IMR-90 (cell line): ENCODE measurements around the gene PHLPP2. TPM values are rescaled to one million over a fixed set of nuclear protein-coding genes. Genes with fewer than 3 reads are reported as not detected.

ENCODE experiments used
- ATAC-seq: fragments of 200-7000 bp; cut with Tn5 transposase; 2 replicates; pipeline ENCODE4 v1.9.1; 2020; ENCODE audit warnings: low read depth, mild to moderate bottlenecking, moderate library complexity
- BruUV-seq: library from RNA; stranded (reverse); fragments of 400-500 nt; replicated peaks from 2 replicates; lab custom pipeline; 2021; lab: Mats Ljungman, UMichigan
- CTCF ChIA-PET: fragments of 300-600 bp; formaldehyde crosslinking; extraction: SDS; loops from one replicate; lab custom pipeline; 2021; ENCODE audit warnings: antibody characterized with exemption; lab: Yijun Ruan, JAX
- POLR2A ChIA-PET: fragments of 300-600 bp; sonication (Branson Sonifier 250); formaldehyde crosslinking; loops from one replicate; lab custom pipeline; 2022; ENCODE audit warnings: antibody characterized with exemption; ENCODE audit not compliant: unreplicated experiment; lab: Charles Lee
- DNase-seq: peaks from one replicate; pipeline ENCODE4 v3.0.0; 2013
- H2AFZ ChIP-seq: replicated peaks from 2 replicates; pipeline ENCODE3; 2013; ENCODE audit warnings: low read length, mild to moderate bottlenecking; ENCODE audit not compliant: poor library complexity
- H2AK5ac ChIP-seq: 2 replicates; pipeline ENCODE4 v1.6.1; 2013; ENCODE audit warnings: low read depth, low read length, inconsistent platforms
- H2AK9ac ChIP-seq: replicated peaks from 2 replicates; pipeline ENCODE3; 2013; ENCODE audit warnings: mild to moderate bottlenecking, low read depth, low read length, moderate library complexity; ENCODE audit not compliant: poor library complexity
- H2BK120ac ChIP-seq: 2 replicates; pipeline ENCODE4 v1.6.1; 2013; ENCODE audit warnings: low read depth, low read length, inconsistent platforms
- H2BK15ac ChIP-seq: 3 replicates; pipeline ENCODE4 v1.6.1; 2013; ENCODE audit warnings: low read depth, low read length, inconsistent platforms
- H2BK20ac ChIP-seq: 2 replicates; pipeline ENCODE4 v1.6.1; 2013; ENCODE audit warnings: low read depth, mild to moderate bottlenecking, inconsistent platforms, low read length, moderate library complexity
- H2BK5ac ChIP-seq: 2 replicates; pipeline ENCODE4 v1.6.1; 2013; ENCODE audit warnings: mild to moderate bottlenecking, low read depth, low read length, inconsistent platforms; ENCODE audit not compliant: poor library complexity, severe bottlenecking
- H3K14ac ChIP-seq: replicated peaks from 2 replicates; pipeline ENCODE4 v1.6.1; 2013; ENCODE audit warnings: low read depth, low read length, inconsistent platforms
- H3K18ac ChIP-seq: 2 replicates; pipeline ENCODE4 v1.6.1; 2013; ENCODE audit warnings: low read depth, low read length, control low read depth
- H3K23ac ChIP-seq: 2 replicates; pipeline ENCODE4 v1.6.1; 2013; ENCODE audit warnings: low read depth, low read length, inconsistent platforms
- H3K27ac ChIP-seq: 2 replicates; pipeline ENCODE4 v1.5.1; 2013; ENCODE audit warnings: mild to moderate bottlenecking, control low read depth, low read length; ENCODE audit not compliant: insufficient read depth
- H3K27me3 ChIP-seq: 2 replicates; pipeline ENCODE4 v1.6.1; 2013; ENCODE audit warnings: low read length; ENCODE audit not compliant: control insufficient read depth, insufficient read depth
- H3K36me3 ChIP-seq: 2 replicates; pipeline ENCODE4 v1.6.1; 2013; ENCODE audit warnings: low read length, mixed read lengths; ENCODE audit not compliant: control insufficient read depth, insufficient read depth
- H3K4ac ChIP-seq: 2 replicates; pipeline ENCODE4 v1.6.1; 2013; ENCODE audit warnings: low read depth, low read length, inconsistent platforms
- H3K4me1 ChIP-seq: 2 replicates; pipeline ENCODE4 v1.6.1; 2013; ENCODE audit warnings: low read length, mixed read lengths; ENCODE audit not compliant: control insufficient read depth, insufficient read depth
- H3K4me2 ChIP-seq: 2 replicates; pipeline ENCODE4 v1.6.1; 2013; ENCODE audit warnings: low read depth, mild to moderate bottlenecking, control low read depth, low read length, moderate library complexity
- H3K4me3 ChIP-seq: 2 replicates; pipeline ENCODE4 v1.5.1; 2013; ENCODE audit warnings: low read depth, mild to moderate bottlenecking, control low read depth, low read length, moderate library complexity; ENCODE audit not compliant: insufficient read depth
- H3K56ac ChIP-seq: 2 replicates; pipeline ENCODE4 v1.6.1; 2013; ENCODE audit warnings: low read length, inconsistent platforms; ENCODE audit not compliant: insufficient read depth; ENCODE audit errors: extremely low read depth
- H3K79me1 ChIP-seq, 2 experiments: 2 replicates each; pipeline ENCODE4 v1.6.1; 2013; ENCODE audit warnings: low read length in 2 of 2, inconsistent platforms in 1 of 2, low read depth in 1 of 2
- H3K9ac ChIP-seq: 2 replicates; pipeline ENCODE4 v1.6.1; 2013; ENCODE audit warnings: low read depth, low read length, control low read depth
- H3K9me1 ChIP-seq: 2 replicates; pipeline ENCODE4 v1.6.1; 2013; ENCODE audit warnings: low read length, inconsistent platforms; ENCODE audit not compliant: insufficient read depth
- H3K9me3 ChIP-seq: 2 replicates; pipeline ENCODE4 v1.6.1; 2013; ENCODE audit warnings: low read length; ENCODE audit not compliant: control insufficient read depth, insufficient read depth
- H4K20me1 ChIP-seq: 2 replicates; pipeline ENCODE4 v1.6.1; 2013; ENCODE audit warnings: low read length, inconsistent platforms; ENCODE audit not compliant: insufficient read depth
- H4K5ac ChIP-seq: 2 replicates; pipeline ENCODE4 v1.6.1; 2013; ENCODE audit warnings: mild to moderate bottlenecking, low read depth, low read length, control low read depth
- H4K8ac ChIP-seq, 2 experiments: 2 replicates each; pipeline ENCODE4 v1.6.1; 2013; ENCODE audit warnings: low read depth in 2 of 2, low read length in 2 of 2, control low read depth in 1 of 2, inconsistent platforms in 1 of 2
- H4K91ac ChIP-seq: 2 replicates; pipeline ENCODE4 v1.6.1; 2013; ENCODE audit warnings: low read depth, low read length, inconsistent platforms; ENCODE audit not compliant: insufficient read depth
- BHLHE40 ChIP-seq: fragments of 150-350 bp; IDR thresholded peaks from 2 replicates; pipeline ENCODE4 v1.6.1; 2016; ENCODE audit warnings: mild to moderate bottlenecking, low read depth, low read length
- CTCF ChIP-seq: conservative IDR thresholded peaks from 2 replicates; pipeline ENCODE4 v1.5.1; 2012; ENCODE audit warnings: mild to moderate bottlenecking, low read depth, low read length, improper control_type of control experiment
- ELK1 ChIP-seq: fragments of 150-350 bp; IDR thresholded peaks from 2 replicates; pipeline ENCODE4 v1.6.1; 2016; ENCODE audit warnings: low read depth, mild to moderate bottlenecking, low read length, moderate library complexity, borderline replicate concordance
- MAZ ChIP-seq: IDR thresholded peaks from 2 replicates; pipeline ENCODE4 v1.6.1; 2012; ENCODE audit warnings: low read depth, mild to moderate bottlenecking, low read length, improper control_type of control experiment, moderate library complexity, borderline replicate concordance
- POLR2A ChIP-seq: IDR thresholded peaks from 2 replicates; pipeline ENCODE4 v1.6.1; 2012; ENCODE audit warnings: mild to moderate bottlenecking, low read depth, low read length
- RCOR1 ChIP-seq: IDR thresholded peaks from 2 replicates; pipeline ENCODE4 v1.6.1; 2012; ENCODE audit warnings: mild to moderate bottlenecking, low read length, improper control_type of control experiment; ENCODE audit not compliant: insufficient replicate concordance
- SMC3 ChIP-seq: fragments of 150-350 bp; IDR thresholded peaks from 2 replicates; pipeline ENCODE4 v1.6.1; 2016; ENCODE audit warnings: low read depth, mild to moderate bottlenecking, antibody characterized with exemption, low read length, moderate library complexity
- WGBS, 2 experiments: methylation state at CpG; one replicate each; pipeline versions ENCODE4 v1.1.5 to v1.1.7; 2013; ENCODE audit warnings: missing lambda C conversion rate in 2 of 2; ENCODE audit not compliant: insufficient read length in 1 of 2; ENCODE audit errors: extremely low coverage in 2 of 2; 5-methylcytosine and 5-hydroxymethylcytosine counted together
- dilution Hi-C: fragments of 300-500 bp; cut with HindIII; formaldehyde crosslinking; loops from one replicate; pipeline ENCODE4 v1.14.3; 2018; ENCODE audit warnings: low sequenced_read_pairs; ENCODE audit not compliant: unreplicated experiment
- in situ Hi-C: fragments of 300-500 bp; cut with MboI; formaldehyde crosslinking; loops from 3 replicates; pipeline ENCODE4 v1.14.3; 2019; ENCODE audit warnings: low sequenced_read_pairs, inconsistent platforms, mixed read lengths
- intact Hi-C: fragments of 100-400 bp; cut with micrococcal nuclease; formaldehyde crosslinking; loops from 2 replicates; pipeline ENCODE4 v1.10.0; 2022
- polyA plus RNA-seq, 3 experiments: library from polyadenylated mRNA; depleted of rRNA; stranded (reverse); fragments of >200 nt; gene quantifications; 2 replicates each; pipeline ENCODE4 v1.2.3, GENCODE V29; 2012; ENCODE audit warnings: low replicate concordance in 1 of 3
- total RNA-seq: library from RNA; depleted of rRNA; stranded (reverse); fragments of >200 nt; gene quantifications from 2 replicates; pipeline ENCODE4 v1.2.3, GENCODE V29; 2012

The PHLPP2 gene
- total and polyA plus RNA-seq, 2 of the 4 experiments (the other 2 are of a cell fraction), result 6.8 to 10.2 TPM

- Histone ChIP-seq H3K23ac (no peak overlapping the region), H3K14ac (no peak overlapping the region), H3K4ac (no peak overlapping the region), H3K9me3 (no peaks in the 10 kb centered on the region), H3K18ac (no peak overlapping the region), H4K91ac (no peak overlapping the region), H3K4me2 (no peak overlapping the region), H3K79me1 (no peaks in the 10 kb centered on the region; a peak in 2 of 4 replicates), H2BK20ac (no peak overlapping the region), H3K4me1 (no peaks in the 10 kb centered on the region), H2BK120ac (no peak overlapping the region), H3K36me3 (peaks cover 35% of the 10 kb centered on the region), H4K5ac (no peak overlapping the region), H2AK5ac (no peak overlapping the region), H2BK15ac (no peak overlapping the region), H3K27me3 (no peaks in the 10 kb centered on the region), H3K56ac (no peak overlapping the region), H3K9me1 (peaks cover 11% of the 10 kb centered on the region; the same call in 1 of the 2 replicates), H4K8ac (no peak overlapping the region), H3K9ac (no peak overlapping the region), H4K20me1 (no peaks in the 10 kb centered on the region), H2AFZ (peak overlapping the region; percentile 54), H2BK5ac (no peak overlapping the region), H2AK9ac (no peak overlapping the region), H3K4me3 (no peak overlapping the region), H3K27ac (no peak overlapping the region)
- peak; percentile 59 for ATAC-seq
- no TSS peak for BruUV-seq
- dilution Hi-C loops, result no loop called here
- POLR2A ChIA-PET, result no interaction called here
- TF ChIP-seq MAZ (no peak), SMC3 (no peak), BHLHE40 (no peak), CTCF (peak; percentile 20; the same call in 1 of the 2 replicates), ELK1 (no peak), RCOR1 (no peak), POLR2A (no peak)
- no peak for DNase-seq
- CTCF ChIA-PET, result no interaction called here
- intact Hi-C loops, result no loop called here
- in situ Hi-C loops, result no loop called here
- no CpG with 5 or more reads among the region's 6 CpGs for WGBS, 2 experiments
Observed at GRCh38 chr16:71648921-71649320, 75.6 kb downstream of the PHLPP2 start.
